GM21737 (cell line): ENCODE data around the gene KICS2.
"Not testable (repeated sequence)": the region's sequence is repeated elsewhere in the genome, so short reads cannot be mapped to it uniquely, and the experiment has no call there.

Experiments used
- ATAC-seq: cut with Tn5 transposase; IDR thresholded peaks from one replicate; pipeline ENCODE4 v1.9.1; 2021; ENCODE audit warnings: mild to moderate bottlenecking, moderate library complexity; ENCODE audit not compliant: unreplicated experiment

Gene KICS2

DNA sequence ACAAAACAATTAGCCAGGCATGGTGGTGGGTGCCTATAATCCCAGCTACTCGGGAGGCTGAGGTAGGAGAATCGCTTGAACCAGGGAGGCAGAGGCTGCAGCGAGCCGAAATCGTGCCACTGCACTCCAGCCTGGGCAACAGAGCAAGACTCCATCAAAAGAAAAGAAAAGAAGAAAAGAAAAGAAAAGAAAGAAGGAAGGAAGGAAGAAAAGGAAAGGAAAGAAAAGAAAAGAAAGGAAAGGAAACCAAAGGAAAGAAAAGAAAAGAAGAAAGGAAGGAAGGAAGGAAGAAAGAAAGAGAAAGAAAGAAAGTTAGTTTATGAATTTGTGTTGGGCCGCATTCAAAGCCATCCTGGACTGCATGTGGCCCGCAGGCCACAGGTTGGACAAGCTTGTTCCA lies 4.5 kb downstream of the KICS2 start:
- not testable (repeated sequence) for ATAC-seq

DNA sequence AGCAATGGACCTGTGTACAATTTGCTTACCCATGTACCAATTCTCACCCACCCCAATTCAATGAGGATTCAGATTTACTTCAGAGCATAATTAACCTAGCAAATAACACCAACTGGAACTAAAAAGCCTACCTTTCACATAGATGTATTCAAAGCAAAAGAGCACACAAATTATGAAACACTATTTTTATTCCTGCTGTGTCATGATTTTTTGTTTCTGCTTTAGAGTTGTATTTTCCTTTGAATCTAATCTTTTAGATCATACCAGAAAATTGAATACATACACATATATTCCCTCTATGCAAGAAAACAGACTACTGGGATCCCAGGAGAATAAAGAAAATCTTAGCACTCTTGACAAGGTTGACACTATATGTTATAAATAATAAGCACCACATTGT lies 5.9 kb downstream of the KICS2 start:
- no peak for ATAC-seq

DNA sequence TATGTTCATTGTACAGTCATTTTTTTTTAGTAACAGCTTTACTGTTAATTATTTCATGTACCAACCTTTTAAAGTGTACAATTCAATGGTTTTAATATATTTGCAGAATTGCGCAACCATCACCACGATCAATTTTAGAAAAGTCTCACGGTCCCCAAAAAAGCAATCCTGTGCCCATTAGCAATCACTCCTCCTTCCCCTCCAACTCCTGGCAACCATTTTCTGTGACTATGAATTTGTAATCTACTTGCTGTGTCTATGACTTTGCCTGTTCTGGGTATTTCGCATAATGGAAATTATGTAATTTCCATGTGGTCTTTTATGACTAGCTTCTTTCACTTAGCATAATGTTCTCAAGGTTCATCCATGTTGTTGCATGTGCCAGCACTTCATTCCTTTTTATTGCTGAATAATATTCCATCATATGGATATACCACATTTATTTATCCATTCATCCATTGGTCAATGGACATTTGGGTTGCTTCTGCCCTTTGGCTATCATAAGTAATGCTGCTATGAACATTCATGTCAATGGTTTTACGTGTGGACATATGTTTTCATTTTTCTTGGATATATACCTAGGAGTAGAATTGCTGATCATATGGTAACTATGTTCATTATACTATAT lies 9.9 kb downstream of the KICS2 start:
- no peak for ATAC-seq

DNA sequence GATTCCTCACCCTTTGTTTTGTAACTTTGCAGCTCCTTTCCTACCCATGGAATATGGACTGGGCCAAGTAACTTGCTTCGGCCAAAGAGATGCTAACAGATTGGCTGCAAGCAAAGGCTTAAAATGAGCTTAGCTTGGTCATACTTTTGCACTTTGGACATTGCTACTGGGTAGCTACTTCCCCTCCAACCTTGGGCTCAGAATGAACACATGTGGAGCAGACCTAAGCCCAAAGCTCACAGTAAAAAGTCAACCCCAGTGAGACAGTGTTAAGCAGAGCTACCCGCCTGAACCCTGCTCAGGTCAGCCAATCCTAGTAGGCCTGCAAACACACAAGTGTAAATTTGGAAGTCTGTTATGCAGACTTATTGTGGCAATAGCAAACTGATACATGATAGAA lies 14.6 kb downstream of the KICS2 start:
- ATAC-seq: no peak

DNA sequence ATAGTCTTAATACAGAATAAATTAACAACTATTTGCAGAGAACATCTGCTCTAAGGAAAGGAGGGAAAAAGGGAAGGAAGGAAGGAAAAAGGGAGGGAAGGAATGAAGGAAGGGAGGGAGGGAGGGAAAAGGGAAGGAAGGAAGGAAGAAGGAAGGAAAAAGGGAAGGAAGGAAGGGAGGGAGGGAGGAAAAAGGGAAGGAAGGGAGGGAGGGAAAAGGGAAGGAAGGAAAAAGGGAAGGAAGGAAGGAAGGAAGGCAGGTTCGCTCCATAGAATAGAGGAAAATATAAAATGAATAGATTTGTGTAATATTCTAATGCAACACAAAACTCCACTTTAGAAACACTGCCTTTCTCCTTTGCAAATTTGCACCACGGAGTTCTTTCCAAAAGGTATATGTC lies 16.6 kb downstream of the KICS2 start:
- no peak for ATAC-seq

DNA sequence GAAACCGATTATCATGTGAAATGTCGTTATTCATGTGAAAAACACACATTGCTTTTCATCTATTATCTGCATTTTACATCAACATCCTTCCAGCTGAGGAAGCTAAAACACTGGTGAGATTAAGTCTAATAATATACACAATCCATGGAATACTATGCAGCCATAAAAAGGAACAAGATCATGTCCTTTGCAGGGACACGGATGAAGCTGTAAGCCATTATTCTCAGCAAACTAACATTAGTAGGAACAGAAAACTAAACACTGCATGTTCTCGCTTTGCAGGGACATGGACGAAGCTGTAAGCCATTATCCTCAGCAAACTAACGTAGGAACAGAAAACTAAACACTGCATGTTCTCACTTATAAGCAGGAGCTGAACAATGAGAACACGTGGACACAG lies 18.3 kb downstream of the KICS2 start:
- ATAC-seq: no peak

DNA sequence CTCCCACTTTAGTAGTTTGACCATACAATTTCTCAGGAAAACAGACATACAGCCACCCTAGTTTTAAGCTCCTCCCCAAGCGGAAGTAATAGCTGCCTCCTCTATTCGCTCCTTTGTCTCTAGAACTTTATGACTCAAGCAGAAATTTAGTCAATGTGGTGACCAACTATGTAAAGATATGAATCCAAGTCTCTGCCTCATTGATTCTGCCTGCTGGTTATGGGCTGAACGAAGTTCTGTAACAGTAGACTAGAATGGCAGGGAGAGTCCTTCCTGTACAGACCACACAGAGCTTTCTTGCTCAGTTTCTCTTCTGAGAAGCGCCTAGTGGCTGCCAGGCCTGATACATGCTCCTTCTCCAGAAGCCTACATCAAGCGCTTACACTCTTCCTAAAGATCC lies 19.1 kb downstream of the KICS2 start:
- no peak for ATAC-seq

DNA sequence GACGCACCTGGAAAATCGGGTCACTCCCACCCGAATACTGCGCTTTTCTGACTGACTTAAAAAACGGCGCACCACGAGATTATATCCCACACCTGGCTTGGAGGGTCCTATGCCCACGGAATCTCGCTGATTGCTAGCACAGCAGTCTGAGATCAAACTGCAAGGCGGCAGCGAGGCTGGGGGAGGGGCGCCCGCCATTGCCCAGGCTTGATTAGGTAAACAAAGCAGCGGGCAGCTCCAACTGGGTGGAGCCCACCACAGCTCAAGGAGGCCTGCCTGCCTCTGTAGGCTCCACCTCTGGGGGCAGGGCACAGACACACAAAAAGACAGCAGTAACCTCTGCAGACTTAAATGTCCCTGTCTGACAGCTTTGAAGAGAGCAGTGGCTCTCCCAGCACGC lies 26.3 kb downstream of the KICS2 start:
- not testable (repeated sequence) for ATAC-seq

DNA sequence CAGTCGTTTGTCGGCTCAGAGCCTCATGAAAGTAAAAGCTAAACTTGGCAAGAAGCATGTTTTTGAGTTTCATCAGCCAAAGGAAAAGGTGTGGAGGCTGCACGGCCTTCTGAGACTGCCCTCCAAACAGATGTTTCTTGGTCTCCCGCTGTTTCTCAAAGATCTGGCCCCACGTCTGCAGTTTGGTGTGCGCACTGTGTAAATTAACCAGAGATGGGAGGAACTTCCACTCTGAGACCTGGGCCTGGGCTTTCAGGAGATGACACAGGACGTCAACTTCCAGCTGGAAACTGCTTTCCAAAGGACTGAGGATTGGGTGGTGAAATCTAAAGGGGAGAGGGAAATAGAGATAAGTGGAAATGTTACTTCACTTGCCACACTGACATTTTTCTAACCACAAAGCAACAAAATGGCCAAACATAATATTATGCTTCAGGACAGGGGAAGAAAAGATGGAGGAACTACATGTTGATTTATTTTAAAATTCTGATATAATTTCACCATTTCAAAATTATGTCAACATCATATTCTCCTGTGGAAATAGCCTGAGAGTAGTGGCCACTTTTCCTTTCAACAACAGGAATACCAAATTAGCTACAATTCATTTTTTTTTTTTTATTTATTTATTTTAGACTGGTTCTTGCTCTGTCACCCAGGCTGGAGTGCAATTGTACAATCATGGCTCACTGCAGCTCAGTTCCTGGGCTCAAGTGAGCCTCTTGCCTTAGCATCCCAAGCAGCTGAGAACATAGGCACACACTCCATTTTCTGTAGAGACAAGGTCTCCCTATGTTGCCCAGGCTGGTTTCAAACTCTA lies 27.6 kb downstream of the KICS2 start:
- no peak for ATAC-seq

DNA sequence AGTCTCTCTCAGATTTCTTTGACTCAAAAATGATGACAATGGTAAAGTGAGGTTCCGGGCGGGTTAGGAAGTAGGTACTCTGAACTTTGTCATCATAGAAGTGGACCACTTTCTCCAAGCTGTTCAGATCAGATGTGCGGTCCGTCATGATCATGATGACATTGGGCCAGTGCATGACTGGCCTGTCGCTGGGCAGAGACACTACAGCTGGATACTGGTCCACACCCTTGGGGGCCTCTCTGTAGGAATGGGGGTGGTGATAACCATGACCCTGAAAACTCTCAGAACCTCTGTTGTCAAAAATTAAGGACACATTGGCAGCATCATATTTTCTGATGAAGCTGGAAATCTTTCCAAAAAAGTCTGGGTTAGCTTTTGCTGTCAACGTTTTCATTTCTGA lies 28.2 kb downstream of the KICS2 start:
- ATAC-seq: no peak

DNA sequence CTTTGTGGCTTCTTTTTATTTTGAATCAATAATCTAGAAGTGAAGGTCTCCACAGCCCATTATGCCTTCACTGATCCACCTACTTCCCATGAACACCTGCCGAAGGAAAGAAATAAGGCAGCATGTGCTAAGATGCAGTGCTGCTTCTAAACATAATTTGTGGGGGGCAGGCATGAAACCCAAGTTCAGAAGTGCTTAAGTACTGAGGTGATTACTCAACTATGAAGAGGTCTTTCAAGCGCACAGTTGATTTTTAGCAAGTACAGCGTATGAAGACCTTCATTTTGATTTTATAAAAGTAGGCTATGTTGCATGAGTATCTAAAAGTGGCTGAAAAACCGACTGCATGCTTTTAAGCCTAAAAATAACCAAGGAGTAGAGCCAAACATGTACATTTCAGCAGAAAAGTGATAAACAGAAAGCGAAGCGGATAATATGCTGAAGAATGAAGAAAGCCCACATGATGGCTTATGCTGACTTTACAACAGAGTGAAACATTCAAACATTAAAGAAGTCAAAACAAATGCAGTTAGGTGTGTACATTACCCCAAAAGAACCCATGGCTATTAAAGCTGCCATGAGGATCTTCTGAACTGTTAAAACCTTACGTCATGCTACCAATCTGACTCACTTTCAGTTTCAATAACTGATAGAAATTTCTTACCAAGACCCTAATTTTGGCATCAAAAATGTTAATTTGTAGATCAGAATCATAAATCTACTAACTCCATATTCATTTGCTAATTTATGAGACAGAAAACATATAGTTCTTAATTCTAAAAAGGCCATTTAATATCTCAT lies 29.3 kb downstream of the KICS2 start:
- peak; percentile 94 for ATAC-seq

DNA sequence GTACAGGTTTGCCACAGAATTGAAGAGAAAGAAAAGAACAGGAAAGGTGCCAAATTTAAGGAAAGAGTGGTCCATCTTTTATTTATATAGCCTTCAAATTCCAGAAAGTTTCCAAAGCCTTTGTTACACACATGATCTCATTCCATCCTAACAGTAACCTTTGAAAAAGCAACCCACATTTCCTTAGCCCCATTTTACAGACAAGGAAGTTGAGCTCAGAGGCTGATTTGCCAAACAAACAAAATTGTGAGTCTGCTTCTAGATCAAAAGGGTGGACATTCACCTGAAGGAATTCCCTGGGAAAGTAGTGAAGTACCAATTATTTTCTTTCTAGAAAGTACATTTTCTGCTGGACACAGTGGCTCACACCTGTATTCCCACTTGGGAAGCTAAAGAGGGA lies 32.0 kb downstream of the KICS2 start:
- no peak for ATAC-seq

DNA sequence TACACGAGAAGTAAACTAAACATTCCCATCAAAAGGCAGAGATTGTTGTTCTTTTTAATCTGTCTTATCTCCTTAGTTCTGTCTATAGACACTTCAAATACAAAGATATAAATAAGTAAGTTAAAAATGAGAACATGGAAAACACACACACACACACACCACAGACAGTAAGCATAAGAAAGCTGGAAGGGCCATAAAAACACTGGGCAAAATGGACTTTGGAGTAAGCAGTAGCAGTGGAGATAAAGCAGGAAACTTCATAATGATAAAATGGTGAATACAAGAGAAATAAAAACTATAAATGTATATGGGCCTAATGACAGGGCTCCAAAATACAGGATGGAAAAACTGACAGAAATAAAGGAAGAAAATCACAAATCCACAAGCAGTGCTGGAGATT lies 32.6 kb downstream of the KICS2 start:
- no peak for ATAC-seq

DNA sequence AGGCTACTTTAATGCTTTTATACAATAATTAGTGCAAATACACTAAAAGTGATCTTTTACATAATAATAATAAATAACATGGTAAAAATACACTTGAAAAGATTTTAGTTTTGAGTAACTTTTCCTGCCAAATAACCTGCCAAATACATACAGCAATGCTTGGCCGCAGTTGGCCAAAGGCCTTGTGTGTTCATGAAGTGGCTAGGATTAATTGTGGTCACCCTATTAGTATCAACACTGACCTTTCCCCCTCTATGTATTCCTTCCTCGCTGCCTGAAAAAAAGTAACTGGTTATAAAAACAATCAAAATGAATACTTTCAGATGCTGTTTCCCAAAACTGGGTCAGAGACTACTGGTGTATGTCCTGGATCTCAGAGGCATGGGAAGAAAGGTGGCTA lies 34.3 kb downstream of the KICS2 start:
- ATAC-seq: no peak

DNA sequence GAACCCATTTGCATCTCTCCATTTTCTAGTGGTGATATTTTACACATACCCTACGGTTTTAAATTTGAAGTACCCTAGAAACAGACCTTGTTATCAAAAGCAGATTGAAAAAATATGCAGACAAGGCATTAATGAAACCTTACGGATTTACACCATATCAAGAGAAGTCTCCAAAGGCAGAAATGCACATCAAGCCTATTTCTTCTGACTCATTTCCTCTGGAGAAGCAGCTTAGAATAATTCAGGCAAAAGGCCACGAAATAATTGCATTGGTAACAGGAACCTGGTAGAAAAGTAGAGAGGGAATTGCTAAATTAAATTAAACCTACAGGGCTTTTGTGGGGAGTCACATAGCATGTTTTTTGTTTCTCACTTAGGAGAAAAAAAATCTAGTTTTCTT lies 34.7 kb downstream of the KICS2 start:
- ATAC-seq: no peak

DNA sequence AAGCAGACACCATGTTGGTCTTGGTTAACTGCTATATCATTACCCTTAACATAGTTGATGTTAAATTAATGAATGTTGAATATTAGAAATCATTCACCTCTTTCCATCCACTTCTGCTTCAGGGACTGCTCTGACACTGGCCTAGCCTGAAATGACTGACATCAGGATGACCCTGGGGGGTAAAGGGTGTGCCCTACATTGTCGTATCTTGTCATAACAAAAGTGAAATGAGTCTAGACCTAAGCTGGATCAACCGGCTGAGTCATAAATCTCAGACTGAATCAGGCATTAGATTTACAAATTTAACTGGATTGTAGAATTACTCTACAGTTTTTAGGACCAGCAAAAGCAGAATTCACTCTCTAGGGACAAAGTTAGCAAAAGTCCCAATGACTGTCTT lies 35.3 kb downstream of the KICS2 start:
- no peak for ATAC-seq

DNA sequence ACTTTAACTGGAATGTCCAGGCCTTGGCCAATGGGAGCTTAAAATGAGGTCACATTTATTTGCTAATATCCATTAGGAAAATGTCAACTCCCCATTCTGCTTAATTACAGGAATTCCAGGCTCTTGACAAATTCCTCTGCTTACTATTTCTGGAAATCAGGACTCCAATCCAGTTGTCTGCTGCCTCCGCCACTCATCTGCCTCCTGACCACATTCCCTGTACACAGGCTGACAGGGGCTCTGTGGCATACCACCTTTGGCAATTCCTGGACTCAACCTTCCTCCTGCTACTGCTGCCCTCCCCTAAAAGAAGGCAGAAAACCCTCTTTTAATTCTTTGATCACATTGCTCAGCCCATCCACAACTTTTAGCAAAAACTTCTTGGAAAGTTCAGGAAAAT lies 37.9 kb downstream of the KICS2 start:
- ATAC-seq: no peak

DNA sequence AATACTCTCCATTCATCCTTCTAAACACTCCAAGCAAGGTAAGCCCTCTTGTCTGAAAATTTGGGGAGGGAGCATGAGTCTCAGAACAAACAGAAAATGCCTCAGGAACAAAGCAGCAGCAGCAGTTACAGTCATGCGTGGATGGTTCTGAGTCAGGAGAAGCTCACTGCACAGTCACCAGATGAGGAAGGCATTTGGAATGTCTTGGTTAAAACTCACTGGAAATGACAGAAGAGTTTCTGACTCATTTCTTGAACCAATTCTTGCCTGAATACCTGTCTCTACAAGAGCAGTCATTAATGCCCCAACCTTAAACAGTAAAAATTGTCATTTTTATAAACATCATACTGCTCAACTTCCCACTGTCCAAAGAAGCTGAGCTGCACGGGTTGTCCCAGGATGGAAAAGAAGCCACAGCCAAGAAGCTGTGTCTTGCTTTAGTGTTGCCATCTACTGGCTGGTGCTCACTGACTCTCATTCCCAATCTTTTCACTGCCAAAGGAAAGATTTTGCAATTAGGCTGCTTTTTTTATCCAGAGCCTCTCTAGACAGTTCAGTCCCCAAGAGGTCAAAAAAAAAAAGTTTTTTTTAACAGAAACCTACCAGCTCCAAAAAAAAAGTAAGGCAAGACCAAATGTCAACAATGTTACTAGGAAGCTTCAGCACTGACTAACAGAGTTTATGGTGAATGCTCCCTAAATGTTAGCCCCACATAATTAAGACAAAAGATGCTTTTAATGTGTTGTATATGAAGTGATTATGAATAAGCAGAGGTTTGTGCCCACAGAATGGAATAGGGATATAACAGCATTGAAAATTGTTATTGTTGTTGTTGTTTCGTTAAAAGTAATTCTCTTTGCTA lies 40.4 kb downstream of the KICS2 start:
- ATAC-seq: no peak

DNA sequence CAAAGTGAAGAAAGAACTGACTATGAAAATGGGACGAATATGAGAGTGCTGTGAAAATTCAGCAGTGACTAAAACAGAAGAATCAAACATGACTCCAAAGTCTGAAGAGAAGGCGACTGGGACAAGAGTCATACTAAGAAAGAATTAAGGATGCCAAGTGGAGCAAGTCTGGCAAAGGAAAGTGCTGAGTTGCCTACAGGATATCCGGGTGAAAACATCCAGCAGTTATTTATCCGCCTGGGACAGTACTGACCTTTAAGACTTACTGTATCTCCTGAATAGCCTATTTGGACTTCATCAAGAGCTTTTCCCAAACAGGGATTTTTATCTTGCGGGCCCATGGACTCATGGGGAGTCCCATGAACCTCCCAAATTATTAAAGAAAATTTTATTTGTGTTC lies 41.1 kb downstream of the KICS2 start:
- no peak for ATAC-seq

DNA sequence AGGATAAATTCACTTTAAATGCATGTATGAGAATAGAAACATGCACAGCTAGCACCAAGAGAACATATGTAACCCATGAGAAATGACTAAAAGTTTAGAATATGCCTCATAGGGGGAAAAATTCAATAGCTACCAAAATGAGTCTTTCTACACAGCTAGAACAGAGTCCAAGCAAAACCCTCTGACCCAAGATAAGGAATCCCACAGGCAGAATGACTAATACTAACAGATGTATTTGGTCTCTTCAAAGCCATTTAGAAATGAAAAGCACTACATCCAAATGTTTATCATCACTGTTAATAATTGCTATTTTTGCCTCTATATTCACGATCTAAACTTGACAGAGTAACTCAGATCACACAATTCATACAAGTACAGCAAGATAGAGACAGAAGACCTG lies 44.0 kb downstream of the KICS2 start:
- ATAC-seq: no peak

DNA sequence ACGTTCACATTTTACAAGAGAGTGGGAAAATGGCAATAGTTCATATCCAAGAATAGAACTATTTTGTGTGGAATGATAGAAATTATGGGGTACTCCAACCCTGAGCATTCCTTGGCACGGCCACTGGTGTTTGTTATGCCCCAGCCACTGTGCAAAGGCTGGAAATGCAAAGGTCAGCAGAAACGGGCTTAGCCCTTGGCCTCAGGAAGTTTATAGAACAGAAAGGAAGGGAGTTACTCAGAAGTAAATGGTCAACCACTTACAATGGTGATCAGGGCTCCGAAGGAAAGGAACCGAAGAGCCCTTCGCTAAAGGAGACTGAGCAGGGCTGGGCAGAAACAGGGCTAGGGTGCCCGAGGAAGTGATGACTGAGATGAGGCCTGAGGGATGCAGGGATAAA lies 45.1 kb downstream of the KICS2 start:
- no peak for ATAC-seq
